ENCODE measurements around the gene CD226.

GRCh38 chr18:69980509-69980908, 32.8 kb upstream of the CD226 start:
- no peak for TF ChIP-seq POLR2A (IDR thresholded peaks at IDR 0.05; ENCODE audit: low read depth, low read length)
- TF ChIP-seq TAF1 (IDR thresholded peaks at IDR 0.05; ENCODE audit: borderline replicate concordance, low read depth, low read length): no peak
- TF ChIP-seq POLR2AphosphoS5 (IDR thresholded peaks at IDR 0.05; ENCODE audit: low read depth, low read length): no peak
